Trophoblast cell (in vitro differentiated cells and primary cell): ENCODE measurements around the gene ZCCHC17.
"Not testable (repeated sequence)": the region's sequence is repeated elsewhere in the genome, so short reads cannot be mapped to it uniquely, and the experiment has no call there.

Source experiments
- DNase-seq, 2 donors: peaks; one replicate each; pipeline ENCODE4 v3.0.0-alpha.2; 2016
- H2AFZ ChIP-seq: 2 replicates; pipeline ENCODE4 v1.6.1; 2013; ENCODE audit warnings: low read length, moderate library complexity, mild to moderate bottlenecking; ENCODE audit not compliant: insufficient read depth, poor library complexity
- H2AK5ac ChIP-seq: 2 replicates; pipeline ENCODE4 v1.6.1; 2013; ENCODE audit warnings: mild to moderate bottlenecking, low read length
- H2BK120ac ChIP-seq: 2 replicates; pipeline ENCODE4 v1.6.1; 2013; ENCODE audit warnings: low read length, mild to moderate bottlenecking, moderate library complexity; ENCODE audit not compliant: insufficient read depth, poor library complexity
- H2BK12ac ChIP-seq: 2 replicates; pipeline ENCODE4 v1.6.1; 2013; ENCODE audit warnings: mild to moderate bottlenecking, low read length, moderate library complexity
- H2BK5ac ChIP-seq: 2 replicates; pipeline ENCODE4 v1.6.1; 2013; ENCODE audit warnings: low read length, low read depth, moderate library complexity, mild to moderate bottlenecking; ENCODE audit not compliant: poor library complexity
- H3K14ac ChIP-seq: 2 replicates; pipeline ENCODE4 v1.6.1; 2013; ENCODE audit warnings: mild to moderate bottlenecking, low read length
- H3K18ac ChIP-seq: 2 replicates; pipeline ENCODE4 v1.6.1; 2013; ENCODE audit warnings: mild to moderate bottlenecking, low read length
- H3K23ac ChIP-seq: 2 replicates; pipeline ENCODE4 v1.6.1; 2013; ENCODE audit warnings: low read length
- H3K27ac ChIP-seq: 2 replicates; pipeline ENCODE4 v1.5.1; 2013; ENCODE audit warnings: low read depth, mild to moderate bottlenecking, inconsistent platforms, low read length, moderate library complexity
- H3K27me3 ChIP-seq: 2 replicates; pipeline ENCODE4 v1.6.1; 2013; ENCODE audit warnings: inconsistent platforms, mild to moderate bottlenecking, low read length, moderate library complexity; ENCODE audit not compliant: insufficient read depth
- H3K36me3 ChIP-seq, 2 experiments: 1 replicate in 1 of 2; 2 replicates in 1 of 2; pipeline ENCODE4 v1.6.1; 2013; ENCODE audit warnings: low read length in 2 of 2, mild to moderate bottlenecking in 2 of 2, moderate library complexity in 1 of 2; ENCODE audit not compliant: insufficient read depth in 2 of 2, control insufficient read depth in 1 of 2
- H3K4ac ChIP-seq: 2 replicates; pipeline ENCODE4 v1.6.1; 2013; ENCODE audit warnings: low read depth, mild to moderate bottlenecking, low read length, moderate library complexity
- H3K4me1 ChIP-seq, 2 experiments: 1 replicate in 1 of 2; 2 replicates in 1 of 2; pipeline ENCODE4 v1.6.1; 2013; ENCODE audit warnings: low read length in 2 of 2, mild to moderate bottlenecking in 2 of 2, moderate library complexity in 1 of 2; ENCODE audit not compliant: insufficient read depth in 2 of 2, control insufficient read depth in 1 of 2
- H3K4me2 ChIP-seq: 2 replicates; pipeline ENCODE4 v1.6.1; 2013; ENCODE audit warnings: inconsistent platforms, mild to moderate bottlenecking, low read length, moderate library complexity
- H3K4me3 ChIP-seq: 2 replicates; pipeline ENCODE4 v1.5.1; 2013; ENCODE audit warnings: mild to moderate bottlenecking, low read depth, low read length, inconsistent platforms
- H3K79me1 ChIP-seq: one replicate; pipeline ENCODE4 v1.6.1; 2013; ENCODE audit warnings: low read length
- H3K79me2 ChIP-seq: 2 replicates; pipeline ENCODE4 v1.6.1; 2013; ENCODE audit warnings: low read length, mild to moderate bottlenecking; ENCODE audit not compliant: control insufficient read depth, insufficient read depth, poor library complexity
- H3K9ac ChIP-seq: 2 replicates; pipeline ENCODE4 v1.6.1; 2013; ENCODE audit warnings: mild to moderate bottlenecking, low read length
- H3K9me3 ChIP-seq: 2 replicates; pipeline ENCODE4 v1.6.1; 2013; ENCODE audit warnings: low read depth, mild to moderate bottlenecking, control low read depth, inconsistent platforms, low read length; ENCODE audit not compliant: insufficient read depth
- H4K12ac ChIP-seq: 2 replicates; pipeline ENCODE4 v1.6.1; 2013; ENCODE audit warnings: low read depth, mild to moderate bottlenecking, low read length, moderate library complexity
- H4K8ac ChIP-seq: 2 replicates; pipeline ENCODE4 v1.6.1; 2013; ENCODE audit warnings: low read depth, mild to moderate bottlenecking, low read length, moderate library complexity
- H4K91ac ChIP-seq: one replicate; pipeline ENCODE4 v1.6.1; 2013; ENCODE audit warnings: low read depth, mild to moderate bottlenecking, low read length, moderate library complexity
- WGBS: extraction: QIAGEN DNeasy Blood & Tissue Kit; methylation state at CpG from one replicate; pipeline ENCODE4 v1.1.7; 2013; ENCODE audit warnings: missing lambda C conversion rate; ENCODE audit not compliant: insufficient read length, insufficient coverage; ENCODE audit errors: extremely low coverage; 5-methylcytosine and 5-hydroxymethylcytosine counted together

ZCCHC17 gene

DNA sequence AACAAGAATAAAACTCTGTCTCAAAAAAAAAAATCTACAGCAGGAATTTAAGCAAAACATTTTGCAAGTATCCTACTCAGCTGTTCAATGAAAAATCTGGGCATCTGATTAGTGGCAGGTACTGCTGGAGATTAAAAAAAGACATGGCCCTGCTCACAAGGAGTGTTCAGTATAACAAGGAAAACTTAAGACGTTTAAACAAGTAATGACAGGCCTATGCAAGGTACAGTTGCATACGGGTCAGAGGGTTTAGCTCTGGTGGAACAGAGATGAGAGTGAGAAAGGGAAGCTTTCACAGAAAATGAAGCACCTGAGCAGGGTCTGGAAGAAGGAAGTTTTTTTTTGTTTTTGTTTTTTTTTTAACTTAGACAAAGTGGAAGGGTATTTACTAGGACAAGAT lies 23.2 kb upstream of the ZCCHC17 start:
- H2BK120ac ChIP-seq: no peak overlapping the region
- no peak overlapping the region for H3K4me3 ChIP-seq
- no peaks in the 10 kb centered on the region for H3K4me1 ChIP-seq
- H3K14ac ChIP-seq: no peak overlapping the region
- H3K4ac ChIP-seq: no peak overlapping the region
- no peak overlapping the region for H2BK12ac ChIP-seq
- no peak overlapping the region for H3K23ac ChIP-seq
- H2AK5ac ChIP-seq: no peak overlapping the region
- no peaks in the 10 kb centered on the region for H3K27me3 ChIP-seq
- H2AFZ ChIP-seq: no peak overlapping the region
- H3K79me2 ChIP-seq: no peaks in the 10 kb centered on the region
- DNase-seq: no peak
- H3K9me3 ChIP-seq: no peaks in the 10 kb centered on the region
- no peak overlapping the region for H4K12ac ChIP-seq
- H3K79me1 ChIP-seq: no peaks in the 10 kb centered on the region
- H3K4me2 ChIP-seq: no peak overlapping the region
- no peak overlapping the region for H3K27ac ChIP-seq
- H3K36me3 ChIP-seq: peaks cover 16 to 24% of the 10 kb centered on the region in 2 experiments
- H2BK5ac ChIP-seq: no peak overlapping the region
- no peak overlapping the region for H4K91ac ChIP-seq
- no peak overlapping the region for H4K8ac ChIP-seq
- no peak overlapping the region for H3K9ac ChIP-seq
- no peak overlapping the region for H3K18ac ChIP-seq
- WGBS: no CpG with 5 or more reads among the region's 2 CpGs

DNA sequence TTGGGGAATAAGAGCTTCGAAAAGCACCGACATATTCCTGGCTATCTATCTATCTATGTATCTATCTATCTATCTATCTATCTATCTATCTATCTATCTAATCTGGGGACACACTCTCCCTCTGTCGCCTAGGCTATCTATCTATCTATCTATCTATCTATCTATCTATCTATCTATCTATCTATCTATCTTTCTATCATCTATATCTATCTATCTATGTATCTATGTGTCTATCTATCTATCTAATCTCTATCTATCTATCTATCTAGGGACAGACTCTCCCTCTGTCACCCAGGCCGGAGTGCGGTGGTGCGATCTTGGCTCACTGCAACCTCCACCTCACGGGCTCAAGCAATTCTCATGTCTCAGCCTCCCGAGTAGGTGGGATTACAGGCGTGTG lies 14.4 kb upstream of the ZCCHC17 start:
- not testable (repeated sequence) for H2AFZ ChIP-seq

DNA sequence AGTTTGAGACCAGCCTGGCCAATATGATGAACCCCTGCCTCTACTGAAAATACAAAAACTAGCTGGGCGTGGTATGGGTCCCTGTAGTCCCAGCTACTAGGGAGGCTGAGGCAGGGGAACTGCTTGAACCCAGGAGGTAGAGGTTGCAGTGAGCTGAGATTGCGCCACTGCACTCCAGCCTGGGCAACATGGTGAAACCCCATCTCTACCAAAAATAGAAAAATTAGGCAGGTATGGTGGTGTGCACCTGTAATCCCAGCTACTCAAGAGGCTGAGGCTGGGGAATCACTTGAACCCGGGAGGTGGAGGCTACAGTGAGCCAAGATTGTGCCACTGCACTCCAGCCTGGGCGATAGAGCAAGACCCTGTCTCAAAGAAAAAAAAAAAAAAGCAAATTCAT lies 9.0 kb upstream of the ZCCHC17 start:
- H3K27me3 ChIP-seq, H2BK12ac ChIP-seq, H3K79me1 ChIP-seq, H3K9ac ChIP-seq, H2AK5ac ChIP-seq, H3K23ac ChIP-seq, DNase-seq, H3K27ac ChIP-seq, H3K9me3 ChIP-seq, H3K18ac ChIP-seq, H4K8ac ChIP-seq, H3K14ac ChIP-seq, H3K4me1 ChIP-seq, H2AFZ ChIP-seq, H3K4ac ChIP-seq, H4K91ac ChIP-seq, H2BK120ac ChIP-seq, H3K79me2 ChIP-seq, H2BK5ac ChIP-seq, H3K4me2 ChIP-seq, H3K4me3 ChIP-seq, H4K12ac ChIP-seq: not testable (repeated sequence)
- WGBS: no CpG with 5 or more reads among the region's 4 CpGs
- peaks cover 31 to 48% of the 10 kb centered on the region in 2 experiments for H3K36me3 ChIP-seq

More for the DNA sequence above, 14.4 kb upstream of the ZCCHC17 start:
- H3K14ac ChIP-seq, H3K4me3 ChIP-seq, H4K91ac ChIP-seq, H3K27ac ChIP-seq, H3K79me2 ChIP-seq, H2AK5ac ChIP-seq, H4K8ac ChIP-seq, H2BK12ac ChIP-seq, H3K4me2 ChIP-seq, H3K18ac ChIP-seq, H2BK120ac ChIP-seq, H3K23ac ChIP-seq, H3K79me1 ChIP-seq, H3K4me1 ChIP-seq, H3K4ac ChIP-seq, H3K9me3 ChIP-seq, H3K27me3 ChIP-seq, DNase-seq, H2BK5ac ChIP-seq, H4K12ac ChIP-seq, H3K9ac ChIP-seq: not testable (repeated sequence)
- peaks cover 14 to 35% of the 10 kb centered on the region in 2 experiments for H3K36me3 ChIP-seq
- whole genome bisulfite sequencing: no CpG with 5 or more reads among the region's 9 CpGs

DNA sequence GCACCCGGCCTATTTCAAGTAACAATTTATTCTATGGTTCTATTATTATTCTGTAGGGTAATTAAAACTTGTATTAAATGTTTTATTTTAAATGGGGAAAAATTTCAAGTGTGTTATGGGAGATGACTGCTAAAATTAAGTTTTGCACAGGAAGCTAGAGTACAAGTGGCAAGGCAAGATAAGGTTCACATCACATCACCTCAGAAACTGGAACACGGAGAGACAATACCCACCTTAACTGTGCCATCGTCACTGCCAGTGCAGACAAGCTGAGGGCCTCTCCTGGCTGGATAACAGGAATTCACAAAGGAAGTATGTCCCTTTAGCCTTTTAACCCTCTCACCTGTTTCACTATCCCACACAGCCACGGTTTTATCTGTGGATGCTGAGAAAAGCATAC lies 7.8 kb upstream of the ZCCHC17 start:
- WGBS: no CpG with 5 or more reads among the region's 4 CpGs
- no peaks in the 10 kb centered on the region for H3K79me1 ChIP-seq

More for the DNA sequence above, 7.8 kb upstream of the ZCCHC17 start:
- H3K9me3 ChIP-seq: no peaks in the 10 kb centered on the region
- H3K36me3 ChIP-seq: peaks cover 33 to 49% of the 10 kb centered on the region in 2 experiments
- no peak overlapping the region for H3K27ac ChIP-seq
- H3K4ac ChIP-seq: no peak overlapping the region
- H3K79me2 ChIP-seq: no peaks in the 10 kb centered on the region
- H2BK5ac ChIP-seq: no peak overlapping the region
- H4K12ac ChIP-seq: no peak overlapping the region
- no peak overlapping the region for H2BK12ac ChIP-seq
- no peak for DNase-seq
- H2AFZ ChIP-seq: no peak overlapping the region
- no peak overlapping the region for H2AK5ac ChIP-seq
- H3K4me2 ChIP-seq: no peak overlapping the region
- no peak overlapping the region for H3K23ac ChIP-seq
- no peak overlapping the region for H4K91ac ChIP-seq
- no peak overlapping the region for H4K8ac ChIP-seq
- no peak overlapping the region for H2BK120ac ChIP-seq
- no peak overlapping the region for H3K14ac ChIP-seq
- no peak overlapping the region for H3K18ac ChIP-seq
- no peaks in the 10 kb centered on the region for H3K27me3 ChIP-seq
- H3K4me1 ChIP-seq: no peaks in the 10 kb centered on the region
- H3K4me3 ChIP-seq: no peak overlapping the region
- H3K9ac ChIP-seq: no peak overlapping the region
